Transverse colon (tissue), 4 donors: ENCODE data around the gene R3HDM4.

Experiments
- EP300 ChIP-seq: sonication (generic); formaldehyde crosslinking; IDR thresholded peaks from one replicate; pipeline ENCODE4 v1.6.1; 2017; ENCODE audit warnings: antibody characterized with exemption, low read depth
- POLR2A ChIP-seq: fragments of 450-650 bp; IDR thresholded peaks from one replicate; pipeline ENCODE4 v1.6.1; 2016; ENCODE audit warnings: antibody characterized with exemption, mild to moderate bottlenecking, moderate library complexity
- POLR2AphosphoS5 ChIP-seq, 3 donors: sonication (generic); formaldehyde crosslinking; IDR thresholded peaks; one replicate each; pipeline ENCODE4 v1.6.1; 2016; ENCODE audit warnings: antibody characterized with exemption in 3 of 3
- TF ChIP-seq, protein P1 (sequence below), 5 experiments: fragments of 200-600 bp in 3 of 5; fragments of 450-650 bp in 2 of 5; sonication (generic) in 3 of 5; IDR thresholded peaks; 1 replicate in 2 of 5; 2 replicates in 3 of 5; pipeline ENCODE4 v1.5.1; 2016 to 2017; ENCODE audit warnings: antibody characterized with exemption in 5 of 5, inconsistent platforms in 3 of 5, mild to moderate bottlenecking in 2 of 5, moderate library complexity in 1 of 5

GRCh38 chr19:934197-934840, 21.3 kb upstream of the R3HDM4 start:
- TF ChIP-seq, protein P1, sequence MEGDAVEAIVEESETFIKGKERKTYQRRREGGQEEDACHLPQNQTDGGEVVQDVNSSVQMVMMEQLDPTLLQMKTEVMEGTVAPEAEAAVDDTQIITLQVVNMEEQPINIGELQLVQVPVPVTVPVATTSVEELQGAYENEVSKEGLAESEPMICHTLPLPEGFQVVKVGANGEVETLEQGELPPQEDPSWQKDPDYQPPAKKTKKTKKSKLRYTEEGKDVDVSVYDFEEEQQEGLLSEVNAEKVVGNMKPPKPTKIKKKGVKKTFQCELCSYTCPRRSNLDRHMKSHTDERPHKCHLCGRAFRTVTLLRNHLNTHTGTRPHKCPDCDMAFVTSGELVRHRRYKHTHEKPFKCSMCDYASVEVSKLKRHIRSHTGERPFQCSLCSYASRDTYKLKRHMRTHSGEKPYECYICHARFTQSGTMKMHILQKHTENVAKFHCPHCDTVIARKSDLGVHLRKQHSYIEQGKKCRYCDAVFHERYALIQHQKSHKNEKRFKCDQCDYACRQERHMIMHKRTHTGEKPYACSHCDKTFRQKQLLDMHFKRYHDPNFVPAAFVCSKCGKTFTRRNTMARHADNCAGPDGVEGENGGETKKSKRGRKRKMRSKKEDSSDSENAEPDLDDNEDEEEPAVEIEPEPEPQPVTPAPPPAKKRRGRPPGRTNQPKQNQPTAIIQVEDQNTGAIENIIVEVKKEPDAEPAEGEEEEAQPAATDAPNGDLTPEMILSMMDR (IDR thresholded peaks at IDR 0.05): no peak
- TF ChIP-seq POLR2A (no peak), EP300 (no peak), POLR2AphosphoS5 (IDR thresholded peaks at IDR 0.05) (no peak)
